ENCODE results near the gene NUCKS1. TPM values are rescaled to one million over a fixed set of nuclear protein-coding genes. Genes with fewer than 3 reads are reported as not detected.

The NUCKS1 gene
- polyA plus RNA-seq, 3 donors, result 4.2 to 4.9 (median 4.2) TPM

DNA sequence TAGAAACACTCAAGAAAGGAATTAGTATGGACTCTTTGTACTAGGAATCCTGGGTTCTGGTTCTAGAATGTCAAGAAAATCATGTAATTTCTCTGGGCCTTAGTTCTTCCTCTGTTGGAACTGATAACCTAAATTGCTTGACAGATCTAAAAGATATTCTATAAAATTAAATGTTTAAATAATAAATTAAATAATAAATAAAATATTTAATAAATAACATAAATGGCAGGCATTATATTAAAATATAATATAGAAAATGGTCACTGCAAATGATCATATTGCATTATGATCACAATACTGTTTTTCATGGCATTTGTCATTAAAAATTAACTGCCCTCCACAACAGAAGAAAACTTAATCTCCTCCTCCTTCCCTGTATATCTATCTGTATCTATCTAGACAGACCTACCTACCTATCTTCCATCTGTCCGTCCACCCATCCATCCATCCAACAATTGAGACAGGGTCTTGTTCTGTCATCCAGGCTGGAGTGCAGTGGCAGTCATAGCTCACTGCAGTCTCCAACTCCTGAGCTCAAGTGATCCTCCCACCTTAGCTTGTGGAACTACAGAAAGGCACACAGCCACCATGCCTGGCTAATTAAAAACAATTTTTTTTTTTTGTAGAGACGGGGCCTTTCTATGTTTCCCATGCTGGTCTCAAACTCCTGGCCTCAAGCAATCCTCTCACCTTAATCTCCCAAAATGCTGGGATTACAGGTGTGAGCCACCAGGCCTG lies 16.4 kb downstream of the NUCKS1 start:
- Histone ChIP-seq H3K27ac (ENCODE audit: low read depth in 1 of 2, low read length in 2 of 2) (peak overlapping the region in 1 of 2 donors; percentile 48), H2AFZ (ENCODE audit: insufficient read depth, low read depth, low read length, poor library complexity, severe bottlenecking) (no peak overlapping the region), H3K27me3 (ENCODE audit: control insufficient read depth in 2 of 2, insufficient read depth in 2 of 2, low read length in 2 of 2) (no peaks in the 10 kb centered on the region), H3K9me3 (replicated peaks in 1 of 2; ENCODE audit: control insufficient read depth in 1 of 2, insufficient read depth in 1 of 2, low read length in 2 of 2) (no peaks in the 10 kb centered on the region), H4K20me1 (ENCODE audit: insufficient read depth, low read length) (peaks cover 19% of the 10 kb centered on the region), H3K4me2 (replicated peaks; ENCODE audit: extremely low read depth, low read length, poor library complexity, severe bottlenecking) (no peak overlapping the region), H3K9ac (ENCODE audit: insufficient read depth, low read length, poor library complexity, severe bottlenecking) (no peak overlapping the region), H3K4me3 (replicated peaks in 1 of 3; ENCODE audit: low read depth in 2 of 3, low read length in 3 of 3) (no peak overlapping the region), H3K79me2 (ENCODE audit: insufficient read depth, low read length) (peaks cover 99% of the 10 kb centered on the region), H3K4me1 (ENCODE audit: control insufficient read depth in 1 of 2, insufficient read depth in 2 of 2, low read length in 2 of 2) (no peaks in the 10 kb centered on the region), H3K36me3 (replicated peaks in 1 of 2; ENCODE audit: control insufficient read depth in 1 of 2, insufficient read depth in 2 of 2, low read length in 2 of 2) (peaks cover 6 to 16% of the 10 kb centered on the region in 2 donors)
- TF ChIP-seq, protein P1, sequence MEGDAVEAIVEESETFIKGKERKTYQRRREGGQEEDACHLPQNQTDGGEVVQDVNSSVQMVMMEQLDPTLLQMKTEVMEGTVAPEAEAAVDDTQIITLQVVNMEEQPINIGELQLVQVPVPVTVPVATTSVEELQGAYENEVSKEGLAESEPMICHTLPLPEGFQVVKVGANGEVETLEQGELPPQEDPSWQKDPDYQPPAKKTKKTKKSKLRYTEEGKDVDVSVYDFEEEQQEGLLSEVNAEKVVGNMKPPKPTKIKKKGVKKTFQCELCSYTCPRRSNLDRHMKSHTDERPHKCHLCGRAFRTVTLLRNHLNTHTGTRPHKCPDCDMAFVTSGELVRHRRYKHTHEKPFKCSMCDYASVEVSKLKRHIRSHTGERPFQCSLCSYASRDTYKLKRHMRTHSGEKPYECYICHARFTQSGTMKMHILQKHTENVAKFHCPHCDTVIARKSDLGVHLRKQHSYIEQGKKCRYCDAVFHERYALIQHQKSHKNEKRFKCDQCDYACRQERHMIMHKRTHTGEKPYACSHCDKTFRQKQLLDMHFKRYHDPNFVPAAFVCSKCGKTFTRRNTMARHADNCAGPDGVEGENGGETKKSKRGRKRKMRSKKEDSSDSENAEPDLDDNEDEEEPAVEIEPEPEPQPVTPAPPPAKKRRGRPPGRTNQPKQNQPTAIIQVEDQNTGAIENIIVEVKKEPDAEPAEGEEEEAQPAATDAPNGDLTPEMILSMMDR (IDR thresholded peaks at IDR 0.05), result no peak
- peaks cover 5% of the 10 kb centered on the region for H3K4me1 Mint-ChIP-seq
- no peak overlapping the region for H3K4me3 Mint-ChIP-seq
- no peak for DNase-seq
- H3K27me3 Mint-ChIP-seq (ENCODE audit: low read depth in 3 of 3), result no peaks in the 10 kb centered on the region
- no peaks in the 10 kb centered on the region for H3K9me3 Mint-ChIP-seq
- peaks cover 12 to 37% of the 10 kb centered on the region in 2 donors for H3K36me3 Mint-ChIP-seq
- 100% methylated on average over 2 of the region's 2 CpGs for WGBS (ENCODE audit: insufficient coverage)
- intact Hi-C loops (cut with micrococcal nuclease), result no loop called here
- H3K27ac Mint-ChIP-seq, result peak overlapping the region in 2 of 7 donors; percentile 15 to 27

DNA sequence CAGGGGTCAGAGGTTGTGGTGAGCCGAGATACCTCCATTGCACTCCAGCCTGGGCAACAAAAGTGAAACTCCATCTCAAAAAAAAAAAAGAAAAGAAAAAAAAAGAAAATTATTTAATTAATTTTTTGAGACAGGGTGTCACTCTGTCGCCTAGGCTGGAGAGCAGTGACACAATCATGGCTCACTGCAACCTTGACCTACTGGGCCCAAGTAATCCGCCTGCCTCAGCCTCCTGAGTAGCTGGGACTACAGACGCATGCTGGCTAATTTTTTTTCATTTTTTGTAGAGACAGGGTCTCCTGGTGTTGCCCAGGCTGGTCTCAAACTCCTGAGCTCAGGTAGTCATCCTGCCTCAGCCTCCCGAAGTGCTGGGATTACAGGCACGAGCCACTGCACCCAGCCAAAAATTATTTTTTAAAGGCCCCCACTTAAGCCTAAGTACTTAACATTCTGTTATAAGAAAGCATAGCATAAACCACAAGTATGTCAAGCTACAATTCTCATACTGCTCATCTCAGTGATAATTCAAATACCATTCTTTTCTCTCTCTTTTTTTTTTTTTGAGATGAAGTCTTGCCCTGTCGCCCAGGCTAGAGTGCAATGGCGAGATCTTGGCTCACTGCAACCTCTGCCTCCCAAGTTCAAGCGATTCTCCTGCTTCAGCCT lies 19.9 kb downstream of the NUCKS1 start:
- intact Hi-C loops (cut with micrococcal nuclease), result no loop called here
- H3K27me3 ChIP-seq (ENCODE audit: control insufficient read depth in 2 of 2, insufficient read depth in 2 of 2, low read length in 2 of 2), result no peaks in the 10 kb centered on the region
- H3K27ac ChIP-seq (ENCODE audit: low read depth in 1 of 2, low read length in 2 of 2), result no peak overlapping the region
- peaks cover 99% of the 10 kb centered on the region for H3K79me2 ChIP-seq (ENCODE audit: insufficient read depth, low read length)
- DNase-seq, result no peak
- WGBS (ENCODE audit: insufficient coverage), result 93% methylated on average over 7 of the region's 9 CpGs
- Mint-ChIP-seq H3K27me3 (ENCODE audit: low read depth in 3 of 3) (no peaks in the 10 kb centered on the region), H3K36me3 (peaks cover 28 to 50% of the 10 kb centered on the region in 2 donors), H3K4me1 (no peaks in the 10 kb centered on the region), H3K27ac (peak overlapping the region in 2 of 7 donors; percentile 7 to 28), H3K4me3 (no peak overlapping the region), H3K9me3 (no peaks in the 10 kb centered on the region)
- no peaks in the 10 kb centered on the region for H3K4me1 ChIP-seq (ENCODE audit: control insufficient read depth in 1 of 2, insufficient read depth in 2 of 2, low read length in 2 of 2)
- H3K4me2 ChIP-seq (replicated peaks; ENCODE audit: extremely low read depth, low read length, poor library complexity, severe bottlenecking), result no peak overlapping the region
- peaks cover under 1% of the 10 kb centered on the region for H4K20me1 ChIP-seq (ENCODE audit: insufficient read depth, low read length)
- H3K36me3 ChIP-seq (replicated peaks in 1 of 2; ENCODE audit: control insufficient read depth in 1 of 2, insufficient read depth in 2 of 2, low read length in 2 of 2), result peaks cover 21 to 49% of the 10 kb centered on the region in 2 donors
- no peak overlapping the region for H3K4me3 ChIP-seq (replicated peaks in 1 of 3; ENCODE audit: low read depth in 2 of 3, low read length in 3 of 3)
- no peak overlapping the region for H2AFZ ChIP-seq (ENCODE audit: insufficient read depth, low read depth, low read length, poor library complexity, severe bottlenecking)
- H3K9ac ChIP-seq (ENCODE audit: insufficient read depth, low read length, poor library complexity, severe bottlenecking), result no peak overlapping the region
- H3K9me3 ChIP-seq (replicated peaks in 1 of 2; ENCODE audit: control insufficient read depth in 1 of 2, insufficient read depth in 1 of 2, low read length in 2 of 2), result no peaks in the 10 kb centered on the region
- TF ChIP-seq, protein P1 (IDR thresholded peaks at IDR 0.05), result no peak
